Measurements from ENCODE around the gene MFAP2.

DNA sequence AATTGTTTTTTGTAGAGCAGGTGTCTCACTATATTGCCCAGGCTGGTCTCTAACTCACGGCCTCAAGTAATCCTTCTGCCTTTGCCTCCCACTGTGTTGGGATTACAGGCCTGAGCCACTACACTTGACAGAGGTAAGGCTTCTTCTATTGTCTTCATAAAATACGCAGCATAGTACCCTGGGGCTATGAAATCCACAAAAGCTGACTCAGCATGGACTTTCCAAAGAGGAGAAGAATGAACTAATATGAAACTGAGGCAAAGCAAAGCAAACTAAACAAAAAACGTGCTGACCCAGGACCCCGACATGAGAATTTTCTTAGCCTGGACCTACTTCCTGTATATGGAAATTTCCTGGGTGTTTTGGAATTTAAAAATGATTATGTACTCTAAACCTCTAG, 49.8 kb upstream of the MFAP2 start:
- TF ChIP-seq, protein P1, sequence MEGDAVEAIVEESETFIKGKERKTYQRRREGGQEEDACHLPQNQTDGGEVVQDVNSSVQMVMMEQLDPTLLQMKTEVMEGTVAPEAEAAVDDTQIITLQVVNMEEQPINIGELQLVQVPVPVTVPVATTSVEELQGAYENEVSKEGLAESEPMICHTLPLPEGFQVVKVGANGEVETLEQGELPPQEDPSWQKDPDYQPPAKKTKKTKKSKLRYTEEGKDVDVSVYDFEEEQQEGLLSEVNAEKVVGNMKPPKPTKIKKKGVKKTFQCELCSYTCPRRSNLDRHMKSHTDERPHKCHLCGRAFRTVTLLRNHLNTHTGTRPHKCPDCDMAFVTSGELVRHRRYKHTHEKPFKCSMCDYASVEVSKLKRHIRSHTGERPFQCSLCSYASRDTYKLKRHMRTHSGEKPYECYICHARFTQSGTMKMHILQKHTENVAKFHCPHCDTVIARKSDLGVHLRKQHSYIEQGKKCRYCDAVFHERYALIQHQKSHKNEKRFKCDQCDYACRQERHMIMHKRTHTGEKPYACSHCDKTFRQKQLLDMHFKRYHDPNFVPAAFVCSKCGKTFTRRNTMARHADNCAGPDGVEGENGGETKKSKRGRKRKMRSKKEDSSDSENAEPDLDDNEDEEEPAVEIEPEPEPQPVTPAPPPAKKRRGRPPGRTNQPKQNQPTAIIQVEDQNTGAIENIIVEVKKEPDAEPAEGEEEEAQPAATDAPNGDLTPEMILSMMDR (IDR thresholded peaks at IDR 0.05), result no peak
- TF ChIP-seq POLR2A (IDR thresholded peaks at IDR 0.05), result no peak

Measured in ovary (tissue), 3 donors.